Fibroblast of peridontal ligament (primary cell): ENCODE data around the gene IFNA1.
"Not testable (repeated sequence)": the region's sequence is repeated elsewhere in the genome, so short reads cannot be mapped to it uniquely, and the experiment has no call there.

ENCODE experiments used
- DNase-seq: peaks from one replicate; pipeline ENCODE4 v3.0.0-alpha.2; 2010; ENCODE audit errors: extremely low read depth

Gene IFNA1

GRCh38 chr9:21440139-21440538, at the start of gene IFNA1:
Gene IFNA1, plus strand, starts transcription at chr9:21440439. Its CDS starts 69 bp downstream, at chr9:21440508.
- DNase-seq = no peak

DNA sequence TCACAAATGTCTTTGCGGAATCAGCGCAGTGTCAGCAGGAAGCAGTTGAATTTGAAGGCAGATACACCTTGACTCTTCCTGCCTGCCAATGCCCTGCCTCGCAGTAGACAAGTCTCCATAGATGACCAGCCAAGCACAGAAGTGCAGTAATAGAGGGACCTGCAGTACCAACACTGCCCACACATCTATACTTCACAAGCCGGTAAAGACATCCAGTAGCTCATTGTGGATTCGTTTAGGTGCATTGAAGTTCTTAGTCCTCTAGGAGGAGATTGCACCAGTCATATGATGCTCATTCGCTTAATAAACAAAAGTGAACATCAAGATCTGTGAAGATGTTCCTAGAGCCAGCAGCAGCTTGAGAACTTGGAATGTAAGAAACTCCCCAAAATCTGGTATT, 48.0 kb upstream of the IFNA1 start:
- no peak for DNase-seq

DNA sequence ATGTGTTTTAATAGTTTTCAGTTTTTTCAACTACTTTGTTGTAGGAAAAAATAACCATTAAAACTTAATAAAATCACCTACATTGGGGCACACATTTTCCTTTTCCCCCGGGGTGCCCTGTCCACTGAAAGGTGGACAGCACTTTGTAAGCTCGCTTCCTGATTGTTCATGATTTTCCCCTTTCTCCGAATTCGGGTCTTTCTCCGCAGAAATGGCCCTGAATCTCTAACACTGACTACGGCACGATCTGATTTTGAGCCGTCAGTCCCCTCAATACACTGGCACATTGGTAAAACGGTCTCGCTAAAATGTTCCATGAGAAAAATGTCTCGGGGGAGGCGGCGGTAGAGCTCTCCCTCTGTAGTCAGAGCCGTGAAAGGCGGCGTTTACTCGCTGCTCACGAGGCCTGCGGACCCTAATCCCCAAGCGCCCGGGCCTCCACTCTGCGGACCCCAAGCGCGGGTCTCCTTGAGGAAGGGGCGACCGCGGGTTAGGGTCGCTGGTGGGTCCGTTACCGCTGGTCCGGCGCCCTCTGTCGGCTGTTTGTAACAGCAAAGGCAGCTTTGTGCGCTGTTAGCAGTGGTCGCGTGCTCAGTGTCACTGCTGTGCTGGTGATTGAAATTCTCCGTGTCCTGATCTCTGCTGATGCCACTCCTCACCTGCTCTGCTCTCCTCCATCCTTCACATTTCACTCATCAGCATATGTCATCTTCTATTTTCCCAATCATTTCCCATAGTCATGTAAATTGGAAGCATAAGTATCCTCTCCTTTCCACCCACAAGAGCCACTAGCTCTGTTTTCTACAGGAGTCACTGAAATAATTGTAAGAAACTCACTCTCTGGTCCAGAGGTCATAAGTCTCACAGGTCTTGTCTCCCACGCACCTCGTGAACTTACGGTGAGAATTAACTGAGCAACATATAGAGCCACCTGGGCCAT, 44.2 kb upstream of the IFNA1 start:
- DNase-seq = peak; percentile 13

DNA sequence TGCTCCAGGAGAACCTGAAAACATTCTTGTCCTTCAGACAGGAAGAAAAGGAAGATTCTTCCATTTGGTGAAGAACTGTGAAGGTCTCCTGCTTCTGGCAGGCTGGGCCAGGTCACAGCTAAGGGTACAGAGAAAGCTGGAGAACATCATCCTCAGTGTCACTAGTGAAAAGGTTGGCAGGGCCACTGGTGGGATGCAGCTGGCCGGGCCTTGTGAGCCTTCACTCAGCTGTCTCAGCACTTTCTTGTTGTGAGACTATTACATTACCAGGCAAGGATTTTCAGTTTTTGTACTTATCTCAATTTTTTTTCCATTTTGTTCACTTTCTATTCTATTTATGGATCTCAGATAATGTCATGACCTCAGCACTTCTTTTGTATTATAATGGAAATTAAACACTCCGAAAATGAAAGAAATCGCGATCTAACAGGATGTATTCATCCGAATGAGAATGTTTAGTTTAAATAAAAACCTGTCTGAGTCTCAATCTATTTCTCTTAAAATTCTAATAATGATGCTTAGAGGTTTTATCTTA, 41.2 kb upstream of the IFNA1 start:
- DNase-seq = no peak

DNA sequence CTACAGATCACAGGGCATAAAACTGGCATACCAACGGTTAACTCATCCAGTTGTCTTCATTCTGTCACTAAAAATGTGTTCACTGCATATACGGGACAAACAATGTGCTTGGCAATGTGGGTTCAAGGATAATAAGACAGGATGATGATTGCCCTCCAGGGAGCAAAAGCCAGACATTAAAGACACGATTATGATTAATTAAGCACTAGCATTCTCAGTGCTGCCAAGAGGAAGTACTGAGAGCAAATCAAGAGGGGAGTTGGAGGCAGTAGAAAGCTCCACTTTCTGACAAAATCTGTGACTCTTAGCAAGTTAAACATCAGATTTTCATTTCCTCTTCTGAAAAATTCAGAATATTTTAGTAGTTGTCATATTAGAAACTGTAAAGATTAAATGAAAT, 40.3 kb upstream of the IFNA1 start:
- DNase-seq = no peak

GRCh38 chr9:21402386-21403251, 37.6 kb upstream of the IFNA1 start:
- DNase-seq = no peak

DNA sequence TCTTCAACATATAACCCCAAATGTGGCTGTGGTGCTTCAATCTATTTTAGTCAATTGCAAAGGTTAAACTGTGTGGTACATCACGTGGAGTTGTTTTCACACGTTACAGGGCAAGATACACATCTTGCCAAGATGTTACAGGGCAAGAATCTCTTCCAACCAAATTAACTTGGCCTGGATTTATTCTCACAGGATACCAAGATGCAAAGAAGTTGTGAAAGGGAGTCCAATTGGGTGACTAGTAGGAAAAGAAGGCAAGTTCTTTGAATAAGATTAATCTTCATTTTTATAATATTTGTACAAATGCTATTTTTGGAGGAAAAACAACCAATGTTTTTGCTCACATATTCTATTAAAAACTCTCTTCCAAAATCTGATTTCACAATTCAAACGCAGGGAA, 36.1 kb upstream of the IFNA1 start:
- DNase-seq = no peak

GRCh38 chr9:21408817-21409216, 31.4 kb upstream of the IFNA1 start, which contains the start of gene IFNA8:
Gene IFNA8, plus strand, starts transcription at chr9:21409117. Its CDS starts 60 bp downstream, at chr9:21409177.
- DNase-seq = no peak

DNA sequence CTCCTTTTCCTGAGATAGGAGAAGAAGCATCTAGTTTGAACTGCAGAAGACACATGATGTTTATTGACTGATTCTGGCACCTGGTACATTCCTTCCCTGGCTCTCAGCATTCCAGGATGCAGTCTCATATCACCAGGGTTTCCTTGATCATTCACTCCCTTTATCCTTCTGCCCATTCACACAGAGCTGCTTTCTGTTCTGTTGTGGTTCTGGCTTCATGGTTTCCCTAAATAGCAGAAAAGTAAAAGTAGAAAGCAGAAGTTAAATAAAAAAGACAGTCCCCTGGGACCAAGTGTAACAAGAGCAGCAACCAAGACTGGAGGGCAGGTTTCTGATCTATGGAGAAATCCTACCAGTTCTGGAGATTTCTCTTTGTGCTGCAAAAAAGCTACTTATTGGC, 28.1 kb upstream of the IFNA1 start:
- no peak for DNase-seq

GRCh38 chr9:21413151-21413550, 27.1 kb upstream of the IFNA1 start:
- DNase-seq = no peak

DNA sequence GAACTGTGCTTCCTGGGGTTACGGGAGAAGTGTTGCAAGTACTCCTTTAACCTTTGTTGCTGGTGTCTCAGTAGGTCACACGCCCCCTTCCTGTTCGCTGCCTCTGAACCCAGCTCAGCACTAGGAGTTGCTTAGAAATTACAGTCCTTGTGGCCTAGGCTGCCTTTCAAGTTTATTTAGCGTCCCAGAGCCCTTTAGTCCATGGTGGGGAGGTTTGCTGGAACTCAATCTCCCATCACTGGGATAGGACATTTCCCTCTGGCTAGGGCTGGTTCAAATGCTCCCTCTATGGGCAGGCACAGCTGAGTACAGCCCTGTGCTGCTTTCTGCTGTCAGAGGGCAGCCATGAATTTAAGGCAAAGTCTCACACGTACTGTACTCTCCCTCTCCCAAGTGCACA, 26.6 kb upstream of the IFNA1 start:
- no peak for DNase-seq

GRCh38 chr9:21414220-21414940, 25.9 kb upstream of the IFNA1 start:
- DNase-seq = no peak

GRCh38 chr9:21415493-21416267, 24.6 kb upstream of the IFNA1 start:
- no peak for DNase-seq

DNA sequence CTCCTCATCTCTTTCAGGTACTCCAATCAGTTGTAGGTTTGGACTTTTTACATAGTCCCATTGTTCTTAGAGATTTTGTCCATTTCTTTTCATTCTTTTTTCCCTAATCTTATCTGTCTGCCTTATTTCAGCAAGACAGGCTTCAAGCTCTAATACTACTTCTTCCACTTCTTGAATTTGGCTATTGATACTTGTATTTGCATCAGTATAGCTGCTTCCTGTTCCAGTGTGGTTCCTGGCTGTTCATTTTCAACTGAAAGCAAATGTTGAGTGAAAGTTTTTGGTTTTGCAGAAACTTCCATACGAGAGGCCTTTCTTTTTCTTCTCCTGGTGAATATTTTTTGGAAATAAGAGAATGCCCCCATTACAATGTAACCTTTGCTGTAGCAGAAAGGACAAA, 12.0 kb upstream of the IFNA1 start:
- no peak for DNase-seq

DNA sequence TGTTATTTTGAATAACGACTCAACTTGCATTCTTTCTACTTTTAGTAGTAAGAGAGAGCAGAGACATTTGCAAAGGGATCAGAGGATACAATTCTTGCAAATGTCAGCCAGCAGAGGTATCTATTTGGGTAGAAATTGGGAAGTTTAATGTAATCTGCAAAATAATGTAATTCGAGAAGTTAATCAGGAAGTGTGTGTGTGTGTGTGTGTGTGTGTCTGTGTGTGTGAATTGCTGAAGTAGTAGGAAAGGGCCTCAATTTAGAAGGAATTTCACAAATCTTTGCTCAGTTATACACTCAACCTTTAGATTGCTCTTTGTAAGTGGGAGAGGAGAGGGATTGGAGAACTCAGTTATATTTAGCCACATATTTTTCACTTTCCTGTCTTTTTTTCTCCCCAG, 11.0 kb upstream of the IFNA1 start:
- no peak for DNase-seq

- no peak for DNase-seq
These were observed 7.4 kb upstream of the IFNA1 start for GRCh38 chr9:21432672-21433425.

GRCh38 chr9:21434202-21435014, 5.8 kb upstream of the IFNA1 start:
- peak; percentile 76 for DNase-seq

GRCh38 chr9:21435015-21435383, 5.2 kb upstream of the IFNA1 start:
- not testable (repeated sequence) for DNase-seq
